HG02970 (cell line): ENCODE data around the gene MINDY4.
A peak's percentile ranks its signal among the peaks of the same experiment; 100 is the strongest.

ENCODE experiments used
- ATAC-seq: cut with Tn5 transposase; IDR thresholded peaks from one replicate; pipeline ENCODE4 v1.9.1; 2021; ENCODE audit warnings: mild to moderate bottlenecking, moderate library complexity, moderate number of reproducible peaks; ENCODE audit not compliant: unreplicated experiment, low FRiP score

Gene MINDY4

GRCh38 chr7:30740417-30741181, 30.6 kb upstream of the MINDY4 start:
- ATAC-seq = peak; percentile 58

- no peak for ATAC-seq
Observed at GRCh38 chr7:30741289-30741688, 29.9 kb upstream of the MINDY4 start.

- ATAC-seq = no peak
Observed at GRCh38 chr7:30743371-30744074, 27.7 kb upstream of the MINDY4 start.

- ATAC-seq = no peak
Observed at GRCh38 chr7:30744075-30744417, 27.2 kb upstream of the MINDY4 start.

- no peak for ATAC-seq
Observed at GRCh38 chr7:30745261-30745941, 25.8 kb upstream of the MINDY4 start.

- ATAC-seq = no peak
Observed at GRCh38 chr7:30750010-30750409, 21.2 kb upstream of the MINDY4 start.

- ATAC-seq = no peak
Observed at GRCh38 chr7:30750683-30751650, 20.2 kb upstream of the MINDY4 start.

- ATAC-seq = no peak
Observed at GRCh38 chr7:30751696-30752273, 19.4 kb upstream of the MINDY4 start, which contains the start of gene INMT. INMT (plus strand) TSS chr7:30752135; CDS start chr7:30752151, 16 bp downstream.

GRCh38 chr7:30752484-30752883, 18.7 kb upstream of the MINDY4 start:
- ATAC-seq = no peak

- no peak for ATAC-seq
Observed at GRCh38 chr7:30752979-30753378, 18.2 kb upstream of the MINDY4 start.

- ATAC-seq = no peak
Observed at GRCh38 chr7:30754315-30754877, 16.8 kb upstream of the MINDY4 start.

GRCh38 chr7:30755384-30756154, 15.6 kb upstream of the MINDY4 start:
- ATAC-seq = no peak

- no peak for ATAC-seq
Observed at GRCh38 chr7:30757342-30757692, 13.9 kb upstream of the MINDY4 start.

GRCh38 chr7:30760514-30761213, 10.6 kb upstream of the MINDY4 start:
- ATAC-seq = no peak

- no peak for ATAC-seq
Observed at GRCh38 chr7:30761214-30762156, 9.7 kb upstream of the MINDY4 start.

GRCh38 chr7:30764030-30764975, 6.9 kb upstream of the MINDY4 start:
- ATAC-seq = no peak
